Erythroblast (primary cell): ENCODE measurements around the gene FSIP1.

Experiments used
- GATA1 ChIP-seq: IDR thresholded peaks from 2 replicates; pipeline ENCODE4 v1.6.1; 2011; ENCODE audit warnings: low read depth, mild to moderate bottlenecking, control low read depth, low read length, moderate library complexity
- POLR2A ChIP-seq: IDR thresholded peaks from 2 replicates; pipeline ENCODE4 v1.6.1; 2011; ENCODE audit warnings: mild to moderate bottlenecking, low read length

DNA sequence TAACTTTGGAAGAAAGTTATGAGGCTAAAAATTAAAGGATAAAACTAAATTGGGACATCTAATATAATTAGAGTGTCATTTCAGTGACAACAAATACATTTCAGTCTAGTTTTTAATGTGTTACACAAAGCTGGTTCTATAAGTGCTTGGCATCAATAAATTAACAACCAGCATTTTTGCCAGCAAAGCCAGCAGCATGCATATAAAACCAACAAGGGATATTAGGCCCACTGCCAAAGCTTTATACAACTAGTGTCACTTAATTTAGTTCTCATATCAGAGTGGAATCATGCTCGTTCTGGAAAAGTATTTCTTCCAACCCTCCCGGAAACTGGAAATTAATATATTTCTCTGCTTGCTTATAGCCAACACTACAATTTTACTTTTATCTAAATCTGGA, 113.0 kb downstream of the FSIP1 start:
- TF ChIP-seq POLR2A (no peak), GATA1 (no peak)
